GM21526 (cell line): Measurements from ENCODE around the gene GRIN2D.
A peak's percentile ranks its signal among the peaks of the same experiment; 100 is the strongest.

Experiments
- ATAC-seq: cut with Tn5 transposase; IDR thresholded peaks from one replicate; pipeline ENCODE4 v1.9.1; 2021; ENCODE audit warnings: moderate library complexity; ENCODE audit not compliant: unreplicated experiment, low FRiP score

Gene GRIN2D

DNA sequence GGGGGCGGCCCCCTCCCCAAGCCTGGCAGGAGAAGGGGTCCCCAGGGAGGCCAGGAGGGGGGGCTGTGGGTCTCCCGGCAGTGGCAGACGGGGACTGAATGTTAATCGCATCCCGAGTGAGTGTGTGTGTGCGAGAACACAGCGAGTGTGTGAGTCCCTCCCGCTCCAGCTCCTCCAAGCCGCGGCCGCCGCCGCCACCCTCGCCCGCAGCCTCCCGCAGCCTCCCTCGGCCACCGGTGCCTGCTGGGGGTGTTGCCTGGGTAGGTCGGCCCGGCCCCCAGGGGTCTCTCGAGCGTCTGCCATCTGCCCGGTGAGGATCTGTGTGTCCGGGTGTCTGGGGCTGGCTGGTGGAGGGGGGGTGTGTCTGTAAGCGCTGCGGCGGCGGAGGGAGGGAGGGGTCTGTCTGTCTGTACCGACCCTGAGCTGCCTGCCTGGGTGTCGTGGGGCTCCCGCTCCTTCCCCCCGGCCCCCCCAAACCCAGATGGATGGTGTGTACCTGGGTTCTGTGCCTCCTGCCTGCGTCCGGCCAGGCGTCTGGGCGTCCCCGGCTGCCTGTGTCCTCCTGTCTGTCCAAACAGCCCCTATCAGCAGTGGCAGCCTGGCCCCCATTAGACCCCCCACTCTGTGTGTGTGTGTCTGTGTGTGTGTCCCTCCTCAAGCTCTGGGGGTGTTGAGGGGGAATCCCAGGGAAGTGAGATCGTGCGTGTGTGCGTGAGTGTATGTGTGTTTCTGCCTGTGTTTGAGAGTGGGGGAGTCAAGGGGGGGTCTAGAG, at the start of gene GRIN2D:
TSS of gene GRIN2D (plus strand) at position 110 of the 772 bp plus-strand sequence. CDS start 4,725 bp downstream, outside the sequence.
- ATAC-seq: no peak

DNA sequence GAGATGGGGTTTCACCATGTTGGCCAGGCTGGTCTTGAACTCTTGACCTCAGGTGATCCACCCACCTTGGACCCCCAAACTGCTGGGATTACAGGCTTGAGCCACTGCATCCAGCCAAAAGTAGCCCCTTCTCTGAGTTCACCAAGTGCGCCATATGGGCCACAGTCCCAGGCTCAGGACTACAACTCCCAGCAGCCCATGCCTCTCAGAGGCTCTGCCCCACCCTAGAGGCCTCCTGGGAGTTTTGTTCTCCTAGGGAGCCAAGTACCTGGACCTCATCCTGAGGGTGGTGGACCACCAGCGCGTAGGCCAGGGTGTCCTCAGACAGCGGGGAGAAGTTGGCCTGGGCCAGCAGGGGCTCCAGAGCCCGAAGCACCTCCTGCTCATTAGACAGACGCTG, 48.6 kb upstream of the GRIN2D start:
- ATAC-seq: no peak

DNA sequence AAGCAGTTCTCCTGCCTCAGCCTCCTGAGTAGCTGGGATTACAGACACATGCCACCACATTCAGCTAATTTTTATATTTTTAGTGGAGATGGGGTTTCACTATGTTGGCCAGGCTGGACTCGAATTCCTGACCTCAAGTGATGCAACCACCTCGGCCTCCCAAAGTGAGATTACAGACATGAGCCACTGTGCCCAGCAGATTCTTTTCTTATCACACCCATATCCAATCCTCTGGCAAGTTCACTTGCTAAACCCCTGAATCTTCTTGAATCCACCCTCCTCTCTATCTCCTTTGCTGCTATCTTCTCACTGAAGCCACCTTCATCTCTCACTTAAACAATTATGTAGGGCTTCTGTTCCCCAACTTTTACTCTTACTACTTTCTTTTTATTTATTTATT, 47.3 kb upstream of the GRIN2D start:
- no peak for ATAC-seq

DNA sequence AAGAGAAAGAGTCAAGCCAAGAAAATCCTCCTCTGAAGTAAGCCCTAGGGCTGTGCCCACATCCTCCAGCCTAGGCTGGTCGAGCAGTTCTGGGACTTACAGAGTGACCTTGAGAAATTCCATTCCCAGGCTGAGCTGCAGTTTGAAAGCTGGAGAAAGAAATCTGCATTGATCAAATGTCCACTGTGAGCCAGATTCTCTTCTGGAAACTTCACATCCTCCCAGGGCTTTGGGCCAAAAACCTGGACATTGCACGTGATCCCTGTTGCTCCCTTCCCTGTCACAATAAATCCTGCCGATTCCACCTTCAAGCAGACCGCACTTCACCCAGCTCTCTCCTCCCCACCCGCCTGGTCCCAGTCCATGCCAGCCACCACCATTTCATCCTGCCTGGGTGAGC, 45.4 kb upstream of the GRIN2D start:
- no peak for ATAC-seq

DNA sequence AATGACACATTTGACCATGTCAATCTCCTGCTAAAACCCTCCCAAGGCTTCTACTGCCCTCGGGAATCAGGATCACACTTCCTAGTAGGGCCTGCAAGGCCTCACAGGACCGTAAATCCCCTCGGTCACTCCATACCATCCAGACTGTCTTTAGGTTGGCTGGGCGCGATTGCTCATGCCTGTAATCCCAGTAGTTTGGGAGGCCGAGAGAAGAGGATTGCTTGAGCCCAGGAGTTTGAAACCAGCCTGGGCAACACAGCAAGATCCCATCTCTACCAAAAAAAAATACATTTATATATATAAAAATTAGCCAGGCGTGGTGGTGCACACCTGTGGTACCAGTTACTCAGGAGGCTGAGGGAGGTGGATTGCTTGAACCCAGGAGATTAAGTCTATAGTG, 44.7 kb upstream of the GRIN2D start:
- no peak for ATAC-seq

DNA sequence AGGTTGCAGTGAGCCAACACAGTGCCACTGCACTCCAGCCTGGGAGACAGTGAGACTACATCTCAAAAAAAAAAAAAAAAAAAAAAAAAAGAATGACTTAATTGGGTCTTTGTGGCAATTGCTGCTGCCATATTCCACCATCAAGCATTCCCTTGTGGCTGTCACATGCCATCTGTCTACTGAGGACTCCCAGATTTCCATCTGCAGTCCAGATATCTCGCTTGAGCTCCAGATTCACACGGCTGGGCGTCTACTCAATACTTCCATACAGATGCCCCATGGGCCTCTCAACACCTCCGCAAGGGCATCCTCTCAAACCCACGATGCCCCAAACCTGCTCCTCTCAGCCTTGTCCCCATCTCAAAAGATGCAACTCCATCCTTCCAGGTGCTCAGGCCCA, 42.6 kb upstream of the GRIN2D start:
- ATAC-seq: no peak

DNA sequence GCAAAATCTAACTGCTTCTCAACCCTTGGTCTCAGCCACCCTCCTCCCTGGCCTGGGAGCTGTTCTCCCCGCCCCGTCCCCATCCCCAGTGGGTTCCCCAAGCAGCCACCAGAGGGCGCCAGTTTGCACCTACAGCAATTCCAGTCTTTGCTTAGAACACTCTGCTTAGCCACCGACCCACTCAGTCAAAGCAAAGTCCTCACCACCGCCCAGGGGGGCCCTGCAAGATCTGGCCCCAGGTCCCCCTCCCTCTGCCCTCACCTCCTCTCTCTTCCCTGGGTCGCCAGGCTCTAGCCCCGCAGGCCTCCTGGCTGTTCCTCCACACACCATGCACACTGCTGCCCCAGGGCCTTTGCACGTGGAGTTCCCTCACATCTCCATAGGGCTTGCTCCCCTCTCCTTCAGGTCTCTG, 42.1 kb upstream of the GRIN2D start:
- ATAC-seq: no peak

DNA sequence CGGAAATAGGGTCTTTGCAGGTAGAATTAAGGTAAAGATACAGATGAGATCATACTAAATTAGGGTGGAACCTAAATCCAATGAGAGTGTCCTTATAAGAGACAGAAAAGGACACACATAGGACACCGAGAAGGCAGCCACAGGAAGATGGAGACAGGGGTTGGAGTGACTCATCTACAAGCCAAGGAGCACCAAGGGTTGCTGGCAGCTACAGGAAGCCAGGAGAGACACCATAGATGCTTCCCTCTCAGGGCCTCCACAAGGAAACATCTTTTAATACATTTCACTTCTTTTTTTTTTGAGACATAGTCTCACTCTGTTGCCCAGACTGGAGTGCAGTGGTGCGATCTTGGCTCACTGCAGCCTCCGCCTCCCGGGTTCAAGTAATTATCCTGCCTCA, 39.8 kb upstream of the GRIN2D start:
- no peak for ATAC-seq

DNA sequence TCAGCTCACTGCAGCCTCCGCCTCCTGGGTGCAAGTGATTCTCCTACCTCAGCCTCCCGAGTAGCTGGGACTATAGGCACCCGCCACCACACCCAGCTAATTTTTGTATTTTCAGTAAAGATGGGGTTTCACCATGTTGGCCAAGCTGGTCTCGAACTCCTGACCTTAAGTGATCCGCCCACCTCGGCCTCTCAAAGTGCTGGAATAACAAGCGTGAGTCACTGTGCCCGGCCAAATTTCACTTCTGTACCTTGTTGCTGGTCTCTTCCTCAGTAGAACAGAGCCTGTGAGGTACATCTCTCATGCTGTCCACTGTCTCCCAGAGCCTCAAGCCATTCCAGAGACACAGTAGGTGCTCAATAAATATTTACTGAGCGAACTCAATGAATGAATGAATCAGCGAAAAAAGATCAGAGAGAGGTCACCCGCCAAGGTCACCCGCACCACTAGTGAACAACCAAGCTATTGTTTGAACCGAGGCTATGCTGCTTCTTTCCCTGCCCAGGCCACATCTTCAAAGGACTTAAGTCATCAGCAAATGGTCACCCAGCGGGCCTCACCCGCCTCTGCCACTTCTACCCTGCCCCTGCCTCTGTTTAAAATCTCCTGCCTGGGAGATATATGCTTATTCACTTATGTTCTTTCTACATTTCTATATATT, 39.0 kb upstream of the GRIN2D start:
- ATAC-seq: no peak

DNA sequence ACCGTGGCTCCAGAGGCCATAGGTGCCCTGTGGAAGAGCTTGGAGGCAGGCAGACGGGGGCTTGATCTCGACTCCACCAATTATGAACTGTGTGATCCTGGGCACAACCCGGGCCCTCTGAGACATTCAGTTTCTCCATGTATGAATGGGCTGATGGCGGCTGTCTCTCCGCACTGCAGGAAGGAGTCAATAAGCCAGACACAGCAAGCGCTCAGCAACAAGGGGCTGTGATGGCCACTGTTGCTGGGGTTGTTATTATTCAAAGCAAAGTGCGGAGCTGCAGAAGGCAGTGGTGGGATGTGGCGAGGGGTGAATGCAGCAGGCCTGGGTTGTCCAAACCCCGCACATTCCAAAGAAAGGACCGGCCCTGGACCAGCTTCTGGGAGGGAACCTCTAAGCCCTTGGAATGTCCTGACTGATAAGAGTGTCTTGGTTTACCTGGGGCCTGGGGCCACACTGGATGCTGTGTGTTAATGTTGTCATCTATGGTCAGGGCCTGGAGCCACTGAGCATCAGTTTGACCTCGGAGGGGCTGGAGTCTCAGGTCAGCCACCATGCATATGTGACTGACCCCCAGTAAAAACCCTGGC, 38.0 kb upstream of the GRIN2D start:
- ATAC-seq: no peak

DNA sequence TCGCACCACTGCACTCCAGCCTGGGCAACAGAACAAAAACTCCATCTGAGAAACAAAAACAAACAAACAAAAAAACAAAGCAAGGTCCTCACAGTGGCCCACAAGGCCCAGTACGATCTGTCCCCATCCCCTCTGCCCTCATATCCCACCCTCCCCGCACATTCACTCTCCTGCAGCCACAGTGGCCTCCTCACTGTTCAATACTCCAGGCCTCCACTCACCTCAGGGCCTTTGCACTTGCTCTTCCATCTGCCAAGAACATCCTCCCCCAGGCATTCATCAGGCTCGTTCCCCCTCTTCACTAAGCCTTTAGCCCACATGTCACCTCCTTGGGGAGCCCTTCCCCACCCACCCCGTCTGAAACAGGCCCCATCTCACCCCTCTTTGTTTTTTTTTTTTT, 34.3 kb upstream of the GRIN2D start:
- ATAC-seq: no peak

DNA sequence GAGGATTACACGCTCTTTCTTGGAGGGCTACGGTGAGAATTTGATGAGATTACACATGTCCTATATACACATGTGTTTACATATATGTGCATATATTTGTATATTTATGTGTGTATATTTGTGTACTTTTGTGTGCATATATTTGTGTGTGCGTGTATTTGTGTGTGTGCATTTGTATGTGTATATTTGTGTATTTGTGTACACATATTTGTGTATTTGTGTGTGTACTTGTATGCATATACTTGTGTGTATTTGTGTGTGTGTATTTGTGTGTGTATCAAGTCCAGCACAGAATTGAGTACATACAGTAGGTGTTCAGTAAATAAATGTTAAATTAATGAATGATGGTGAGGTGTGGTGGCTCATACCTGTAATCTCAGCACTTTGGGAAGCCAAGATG, 31.6 kb upstream of the GRIN2D start:
- ATAC-seq: no peak

DNA sequence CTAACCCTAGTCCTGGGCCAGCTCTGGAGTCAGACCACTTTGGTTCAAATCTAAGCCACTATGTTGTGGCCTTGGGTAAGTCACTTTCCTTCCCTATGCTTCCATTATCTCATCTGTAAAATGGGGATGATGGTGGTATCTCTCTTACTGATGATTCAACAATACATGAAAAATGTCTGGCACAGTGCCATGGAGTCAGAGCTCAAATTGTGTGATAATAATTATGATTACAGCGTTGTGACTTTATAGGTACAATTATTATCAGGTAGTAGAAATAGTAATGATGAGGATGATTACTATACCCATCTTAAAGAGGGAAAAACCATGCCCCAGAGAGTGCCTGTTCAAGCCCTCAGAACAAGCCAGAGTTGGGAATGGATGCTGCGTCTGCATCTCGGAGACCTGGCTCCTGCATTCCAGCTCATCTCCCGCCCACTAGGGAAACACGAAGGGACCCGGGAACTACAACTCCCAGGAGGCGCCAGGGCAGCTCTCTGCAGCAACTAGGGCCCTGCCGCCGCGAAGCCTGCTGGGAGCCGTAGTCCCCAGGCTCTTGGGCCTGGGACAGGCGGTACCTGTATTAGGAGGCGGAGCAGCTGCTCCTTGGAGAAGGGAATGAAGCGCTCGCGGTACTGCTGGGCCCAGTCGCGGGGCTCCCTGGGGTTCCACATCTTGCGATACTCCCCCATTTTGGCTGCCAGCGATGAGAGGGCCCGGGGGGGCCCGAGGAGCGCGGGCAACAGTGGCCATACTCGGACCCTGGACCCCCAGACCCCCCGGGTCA, 30.6 kb upstream of the GRIN2D start:
- peak; percentile 52 for ATAC-seq

DNA sequence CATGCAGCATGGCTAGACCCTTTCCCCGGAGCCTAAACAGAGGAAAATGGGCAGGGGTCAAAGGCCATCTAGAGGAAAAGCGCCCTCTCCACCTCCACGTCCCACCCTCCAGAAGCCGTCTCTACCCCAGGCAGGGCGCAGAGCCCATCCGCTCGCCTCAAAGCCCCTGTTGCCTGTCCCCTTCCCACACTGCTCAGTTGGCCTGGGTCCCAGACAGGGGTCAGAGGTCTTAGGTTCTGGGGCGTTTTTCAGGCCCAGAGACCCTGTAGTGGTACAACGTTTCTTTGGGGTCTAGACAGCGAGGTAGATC, 30.0 kb upstream of the GRIN2D start:
- ATAC-seq: peak; percentile 3

DNA sequence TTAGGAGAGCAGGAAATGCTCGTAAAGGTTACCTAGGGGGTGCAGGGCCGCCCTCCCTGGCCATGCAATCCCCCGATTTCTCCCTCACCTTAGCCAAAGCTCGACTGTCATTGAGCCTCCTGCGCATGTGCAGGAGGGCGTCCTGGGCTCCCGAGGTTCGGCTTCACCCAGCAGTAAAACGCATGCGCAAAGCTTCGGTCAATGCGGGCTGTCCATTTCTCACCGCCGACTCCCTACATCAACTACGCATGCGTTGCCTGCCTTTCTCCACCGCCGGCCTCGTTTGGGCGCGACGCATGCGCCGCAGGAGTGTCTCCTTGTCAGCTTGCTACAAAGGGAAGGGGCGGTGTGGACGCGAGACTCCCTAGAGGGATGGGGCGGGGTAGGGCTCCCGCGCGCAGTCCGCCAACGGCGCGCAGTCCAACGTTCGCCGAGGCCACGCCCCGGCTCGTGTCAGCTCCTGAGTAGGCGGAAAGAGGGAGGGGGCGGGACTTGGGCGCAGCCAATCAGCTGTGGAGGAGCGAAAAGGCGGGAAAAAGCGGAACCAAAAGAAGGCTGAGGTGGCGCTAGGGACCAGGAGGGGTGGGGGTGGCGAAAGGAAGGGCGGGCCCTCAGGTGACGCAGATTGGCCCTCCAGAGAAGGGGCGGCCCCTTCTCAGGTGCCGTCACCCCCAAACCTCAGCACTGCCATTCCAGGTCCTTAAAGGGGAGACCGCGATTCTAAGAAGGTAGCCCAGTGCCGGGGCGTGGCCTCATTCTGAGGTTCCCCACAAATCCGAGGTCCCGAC, 29.5 kb upstream of the GRIN2D start, which contains the start of the genes SYNGR4 and TMEM143:
TSS of gene SYNGR4 (plus strand) at position 558 of the 788 bp plus-strand sequence. CDS start 1,476 bp downstream, outside the sequence.
TSS of gene TMEM143 (minus strand) at position 131 of the 788 bp plus-strand sequence. CDS start at position 111, 20 bp downstream.
- ATAC-seq: peak; percentile 74

DNA sequence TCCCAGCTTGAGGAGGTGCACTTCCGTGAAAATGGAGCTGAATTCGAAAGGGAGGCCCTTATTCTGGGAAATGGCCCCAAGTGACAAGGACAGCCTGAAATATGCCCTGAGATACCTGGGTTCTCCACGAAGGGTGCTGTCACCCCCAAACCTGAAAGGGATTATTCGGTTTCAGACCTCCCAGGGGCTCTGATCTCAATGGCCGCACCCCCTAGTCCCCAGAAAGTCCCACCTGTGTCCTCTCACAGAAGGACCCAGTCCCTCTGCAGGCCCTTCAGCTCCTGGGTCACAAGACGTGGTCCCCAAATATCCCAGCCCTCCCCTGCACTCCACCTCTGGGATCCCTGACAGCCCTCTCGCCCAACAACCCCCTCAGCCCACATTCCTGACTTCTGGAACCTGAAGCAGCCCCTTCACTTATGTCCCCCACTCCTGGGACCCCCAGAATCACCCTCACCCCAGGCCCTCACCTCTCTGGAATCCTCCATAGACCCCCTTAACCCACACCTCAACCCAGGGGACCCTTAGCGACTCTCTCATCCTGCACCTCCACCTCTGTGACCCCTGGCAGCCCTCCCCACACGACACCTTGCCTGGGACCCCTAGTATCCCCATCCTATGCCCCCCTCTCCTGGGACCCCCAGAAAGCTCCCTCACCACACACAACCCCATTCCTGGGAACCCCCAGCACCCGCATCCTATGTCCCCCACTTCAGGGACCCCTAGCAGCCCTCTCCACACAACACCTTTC, 28.7 kb upstream of the GRIN2D start:
- no peak for ATAC-seq

DNA sequence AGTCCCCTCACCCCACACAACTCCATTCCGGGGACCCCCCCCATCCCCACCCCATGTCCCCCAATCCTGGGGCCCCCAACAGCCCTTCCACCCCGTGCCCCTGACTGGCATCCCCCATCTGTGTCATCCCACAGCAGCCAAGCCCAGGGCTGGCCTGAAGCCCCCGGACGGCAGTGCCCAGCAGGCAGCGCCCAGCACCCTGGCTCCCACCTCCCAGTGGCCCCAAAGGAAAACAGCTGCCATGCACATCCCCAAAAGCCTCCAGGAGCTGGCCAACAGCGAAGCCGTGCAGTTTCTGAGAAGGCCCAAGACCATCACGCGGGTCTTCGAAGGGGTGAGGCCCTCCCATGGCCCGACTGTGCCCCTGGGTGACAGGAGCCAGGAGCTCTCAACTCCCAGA, 27.9 kb upstream of the GRIN2D start:
- ATAC-seq: no peak

DNA sequence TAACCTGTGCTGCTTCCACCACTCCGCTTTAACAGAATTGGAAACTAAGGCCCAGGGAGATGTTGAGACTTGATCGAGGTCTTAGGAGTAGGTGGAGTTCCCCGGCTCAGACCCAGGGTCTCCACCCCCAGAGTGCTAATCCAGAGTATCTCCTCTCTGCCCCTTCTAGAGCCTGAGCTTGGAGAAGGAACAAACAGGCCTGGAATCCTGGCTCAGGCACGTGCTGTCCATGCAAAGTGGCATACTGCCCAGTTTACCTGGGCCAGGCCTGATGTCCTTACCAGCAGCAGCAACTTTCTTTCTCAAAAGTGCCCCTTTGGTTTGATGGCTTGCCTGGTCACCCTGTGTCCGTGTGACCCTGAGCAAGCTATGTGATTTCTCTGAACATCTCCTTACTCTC, 25.6 kb upstream of the GRIN2D start:
- ATAC-seq: no peak

DNA sequence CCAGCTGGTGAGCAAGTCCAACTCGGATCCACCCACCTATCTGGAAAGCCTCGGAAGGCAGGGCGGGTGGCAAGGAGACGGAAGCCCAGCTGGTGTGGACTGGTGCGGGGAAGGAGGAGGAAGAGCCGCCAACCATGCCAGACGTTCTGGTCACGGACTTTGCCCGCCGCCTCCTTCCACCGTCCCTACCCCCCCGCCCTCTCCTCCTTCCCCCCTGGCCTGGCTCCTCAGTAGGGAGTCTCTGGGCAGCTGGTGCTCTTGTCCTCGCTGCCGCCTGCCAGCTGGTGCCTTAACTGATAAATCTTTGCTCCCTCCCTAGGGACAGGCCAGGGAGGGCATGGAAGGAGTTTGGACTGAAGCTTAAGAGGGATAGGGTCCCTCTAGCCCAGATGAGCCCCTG, 24.5 kb upstream of the GRIN2D start:
- no peak for ATAC-seq
